Panc1 (cell line): Measurements from ENCODE around the gene INPP4B. TPM values are rescaled to one million over a fixed set of nuclear protein-coding genes. Genes with fewer than 3 reads are reported as not detected.

Source experiments
- ATAC-seq: fragments of 200-7000 bp; cut with Tn5 transposase; 2 replicates; pipeline ENCODE4 v1.9.1; 2020; ENCODE audit warnings: mild to moderate bottlenecking, moderate library complexity
- BruUV-seq: library from RNA; stranded (reverse); fragments of 400-500 nt; replicated peaks from 2 replicates; lab custom pipeline; 2021; lab: Mats Ljungman, UMichigan
- CTCF ChIA-PET: fragments of 300-600 bp; sonication (Branson Sonifier 250); formaldehyde crosslinking; loops from one replicate; lab custom pipeline; 2022; ENCODE audit warnings: antibody characterized with exemption; lab: Charles Lee
- POLR2A ChIA-PET: fragments of 300-600 bp; sonication (Branson Sonifier 250); formaldehyde crosslinking; loops from one replicate; lab custom pipeline; 2022; ENCODE audit warnings: antibody characterized with exemption; lab: Charles Lee
- DNase-seq: peaks from one replicate; pipeline ENCODE4 v3.0.0-alpha.2; 2010; ENCODE audit warnings: low read depth, low spot score
- H3K27ac ChIP-seq: 2 replicates; pipeline ENCODE4 v1.5.1; 2011; ENCODE audit warnings: mild to moderate bottlenecking, low read length, inconsistent platforms
- H3K27me3 ChIP-seq: fragments of 200-500 bp; sonication (Bioruptor generic); 2 replicates; pipeline ENCODE4 v1.6.0; 2014; ENCODE audit warnings: low read length, inconsistent platforms; ENCODE audit not compliant: control insufficient read depth, insufficient read depth
- H3K36me3 ChIP-seq: fragments of 200-500 bp; sonication (Bioruptor generic); 2 replicates; pipeline ENCODE4 v1.5.1; 2014; ENCODE audit warnings: inconsistent platforms, mild to moderate bottlenecking, low read length, moderate library complexity; ENCODE audit not compliant: control insufficient read depth, insufficient read depth
- H3K4me1 ChIP-seq: 2 replicates; pipeline ENCODE4 v1.5.1; 2011; ENCODE audit warnings: inconsistent platforms, mild to moderate bottlenecking, low read length, moderate library complexity; ENCODE audit not compliant: control insufficient read depth, insufficient read depth
- H3K4me3 ChIP-seq, 2 experiments: 2 replicates each; pipeline ENCODE4 v1.5.1; 2011 to 2012; ENCODE audit warnings: low read depth in 2 of 2, low read length in 2 of 2, mild to moderate bottlenecking in 2 of 2, inconsistent platforms in 1 of 2, moderate library complexity in 1 of 2
- H3K9me3 ChIP-seq: fragments of 200-500 bp; sonication (Bioruptor generic); 2 replicates; pipeline ENCODE4 v1.5.1; 2014; ENCODE audit warnings: low read depth, mild to moderate bottlenecking, inconsistent platforms, low read length, moderate library complexity; ENCODE audit not compliant: control insufficient read depth, insufficient read depth
- CTCF ChIP-seq: fragments of 450-650 bp; IDR thresholded peaks from 2 replicates; pipeline ENCODE4 v1.5.1; 2017; ENCODE audit warnings: mild to moderate bottlenecking
- POLR2AphosphoS5 ChIP-seq: IDR thresholded peaks from 2 replicates; pipeline ENCODE4 v1.6.1; 2012; ENCODE audit warnings: mild to moderate bottlenecking, low read depth, low read length, moderate library complexity
- REST ChIP-seq, 2 experiments: IDR thresholded peaks; 2 replicates each; pipeline ENCODE4 v1.6.1; 2011 to 2012; ENCODE audit warnings: low read depth in 2 of 2, control low read depth in 1 of 2, low read length in 1 of 2, mild to moderate bottlenecking in 1 of 2, moderate library complexity in 1 of 2; ENCODE audit not compliant: insufficient read depth in 1 of 2
- SIN3A ChIP-seq: IDR thresholded peaks from 2 replicates; pipeline ENCODE4 v1.6.1; 2012; ENCODE audit warnings: low read depth, mild to moderate bottlenecking, low read length, moderate library complexity, borderline replicate concordance; ENCODE audit not compliant: insufficient read depth
- TCF7L2 ChIP-seq: IDR thresholded peaks from 2 replicates; pipeline ENCODE4 v1.6.1; 2011; ENCODE audit warnings: mild to moderate bottlenecking, low read depth, low read length, inconsistent platforms
- in situ Hi-C: cut with HindIII; loops from 2 replicates; pipeline ENCODE4 v1.10.0; 2016; ENCODE audit warnings: low sequenced_read_pairs, low pct_unique_long_range_greater_than_20kb
- intact Hi-C: fragments of 100-400 bp; cut with micrococcal nuclease; formaldehyde crosslinking; loops from one replicate; pipeline ENCODE4 v1.10.0; 2022; ENCODE audit not compliant: unreplicated experiment
- total RNA-seq: library from RNA; stranded (reverse); gene quantifications from one replicate; pipeline ENCODE4 v1.2.1, GENCODE V29; 2021; ENCODE audit not compliant: unreplicated experiment

The INPP4B gene
- total RNA-seq, 1 experiment from 2014 or later = 4.5 TPM

GRCh38 chr4:142383354-142383753, 462.7 kb downstream of the INPP4B start:
- DNase-seq (no peak), ATAC-seq (no peak)
- Histone ChIP-seq H3K36me3 (no peaks in the 10 kb centered on the region), H3K4me3 (no peak overlapping the region), H3K4me1 (peaks cover 6% of the 10 kb centered on the region; the same call in 1 of the 2 replicates), H3K9me3 (no peaks in the 10 kb centered on the region), H3K27ac (no peak overlapping the region), H3K27me3 (no peaks in the 10 kb centered on the region)
- BruUV-seq = no TSS peak
- CTCF ChIA-PET = no interaction called here
- in situ Hi-C loops (no loop called here), intact Hi-C loops (no loop called here)
- POLR2A ChIA-PET = no interaction called here
- TF ChIP-seq TCF7L2 (no peak), REST (IDR thresholded peaks at IDR 0.05; ENCODE audit: insufficient read depth in 1 of 2, low read depth in 2 of 2, low read length in 1 of 2) (no peak), POLR2AphosphoS5 (no peak), SIN3A (no peak), CTCF (no peak)

GRCh38 chr4:142380052-142380602, 466.0 kb downstream of the INPP4B start:
- no peak for TF ChIP-seq SIN3A
- TF ChIP-seq TCF7L2 = no peak
- TF ChIP-seq CTCF = no peak
- no peak for TF ChIP-seq REST (IDR thresholded peaks at IDR 0.05; ENCODE audit: insufficient read depth in 1 of 2, low read depth in 2 of 2, low read length in 1 of 2)
- TF ChIP-seq POLR2AphosphoS5 = no peak
- CTCF ChIA-PET = no interaction called here
- Histone ChIP-seq H3K27me3 (no peaks in the 10 kb centered on the region), H3K36me3 (no peaks in the 10 kb centered on the region), H3K27ac (peak overlapping the region; percentile 57), H3K9me3 (no peaks in the 10 kb centered on the region), H3K4me3 (no peak overlapping the region), H3K4me1 (peaks cover 8% of the 10 kb centered on the region; the same call in 1 of the 2 replicates)
- POLR2A ChIA-PET = no interaction called here
- intact Hi-C loops = no loop called here
- DNase-seq = no peak
- in situ Hi-C loops = no loop called here
- peak; percentile 56; the same call in 1 of the 2 replicates for ATAC-seq
- no TSS peak for BruUV-seq
